GM18517 (cell line): ENCODE results near the gene SP140L.
"Not testable (repeated sequence)": the region's sequence is repeated elsewhere in the genome, so short reads cannot be mapped to it uniquely, and the experiment has no call there.

Source experiments
- ATAC-seq: cut with Tn5 transposase; IDR thresholded peaks from one replicate; pipeline ENCODE4 v1.9.1; 2021; ENCODE audit warnings: mild to moderate bottlenecking, moderate library complexity; ENCODE audit not compliant: unreplicated experiment

The SP140L gene

DNA sequence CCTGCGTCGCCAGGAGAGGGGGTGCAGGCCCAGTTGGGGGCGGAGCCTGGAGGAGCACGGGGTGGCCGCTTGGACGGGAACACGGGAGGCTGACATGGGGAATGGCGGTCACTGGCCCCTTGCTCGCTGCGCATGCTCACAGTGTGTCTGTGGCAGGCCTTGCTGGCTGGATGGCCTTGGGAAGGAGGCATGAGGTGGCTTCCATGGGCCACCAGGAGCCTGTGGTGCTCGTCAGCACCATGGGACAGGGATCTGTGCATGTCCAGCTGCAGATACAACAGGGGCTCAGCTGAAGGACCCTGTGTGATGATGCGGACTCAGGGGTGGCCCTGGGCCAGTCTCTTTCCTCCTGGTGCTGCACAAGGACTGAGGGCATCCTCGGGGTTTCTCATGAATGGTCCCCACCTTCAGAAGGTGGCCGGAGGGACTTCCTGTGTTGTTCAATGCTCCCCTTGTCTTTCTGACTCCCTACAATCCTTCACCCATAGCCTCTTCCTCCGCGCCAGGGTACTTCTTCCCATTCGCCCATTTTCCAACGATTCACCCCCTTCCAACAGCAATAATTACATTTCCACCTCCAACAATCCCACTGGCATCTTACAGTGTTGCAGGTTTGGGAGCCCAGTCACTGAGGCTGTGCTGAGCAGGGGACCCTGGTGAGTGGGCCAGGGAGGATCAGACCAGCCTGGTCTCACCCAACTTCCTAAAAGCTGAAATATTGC lies 3.4 kb upstream of the SP140L start:
- no peak for ATAC-seq

DNA sequence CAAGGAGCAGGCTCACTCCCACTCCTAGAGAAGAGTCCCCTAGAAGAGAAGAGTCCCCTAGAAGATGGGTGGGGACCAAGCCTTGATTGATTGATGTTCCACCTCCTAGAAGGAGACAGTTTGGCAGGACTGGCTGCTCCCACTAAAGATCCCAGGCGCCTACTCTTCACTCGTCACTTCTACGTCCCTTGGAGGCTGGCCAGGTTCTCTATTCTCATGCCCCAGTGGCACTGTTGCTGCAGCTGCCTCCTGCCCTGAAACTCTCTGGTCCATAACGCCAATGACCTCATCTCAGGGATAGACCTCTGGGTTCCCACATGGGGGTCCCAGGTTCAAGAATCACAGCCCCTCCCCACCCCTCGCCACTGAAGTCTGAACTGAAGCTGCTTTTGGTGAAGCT lies 2.5 kb upstream of the SP140L start:
- no peak for ATAC-seq

- ATAC-seq, result no peak
Observed at GRCh38 chr2:230325316-230326243, 1.4 kb upstream of the SP140L start.

- peak; percentile 63 for ATAC-seq
Observed at GRCh38 chr2:230327418-230328154, 593 bp downstream of the SP140L start.

DNA sequence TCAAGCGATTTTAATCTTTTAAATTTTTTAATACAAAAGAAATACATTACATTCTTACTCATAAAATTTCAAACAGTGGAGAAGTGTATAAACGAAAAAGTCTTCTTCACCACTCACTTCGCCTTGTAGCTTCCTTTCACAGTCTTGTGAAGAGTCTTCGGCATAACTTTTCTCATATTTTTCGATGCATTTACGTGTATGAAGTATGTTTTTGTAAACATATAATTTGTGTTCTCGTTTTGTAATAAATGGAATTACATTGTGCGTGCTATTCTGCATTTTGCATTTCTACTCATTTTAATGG lies 1.1 kb downstream of the SP140L start:
- ATAC-seq, result no peak

DNA sequence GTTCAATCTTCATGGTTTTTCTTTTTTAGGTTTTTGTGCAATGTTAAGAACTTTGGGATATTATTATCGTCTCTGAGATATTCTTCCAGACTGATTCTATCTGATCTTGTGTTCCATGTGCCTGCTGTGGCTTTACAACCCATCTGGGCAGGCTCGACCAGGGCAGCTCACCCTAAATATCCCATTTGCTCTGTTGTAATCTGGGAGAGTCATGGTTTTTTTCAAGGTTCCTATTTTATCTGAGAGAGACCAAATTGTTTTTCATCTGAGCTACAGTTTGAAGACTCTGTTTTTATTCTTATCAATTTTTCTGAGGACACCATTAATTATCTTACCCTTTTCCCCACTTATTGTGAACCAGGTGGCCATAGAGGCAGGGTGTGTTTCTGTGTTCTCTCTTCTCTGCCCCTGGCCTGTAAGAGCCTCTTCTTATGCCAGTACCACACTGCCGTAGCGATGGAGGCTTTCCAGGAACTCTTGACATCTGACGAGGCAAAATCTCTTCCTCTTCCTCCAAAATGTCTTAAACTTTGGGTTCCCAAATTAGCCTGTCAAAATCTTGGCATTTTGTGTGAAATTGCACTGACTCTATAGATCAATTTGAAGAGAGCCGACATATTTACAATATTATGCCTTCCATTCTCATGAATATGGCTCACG lies 3.1 kb downstream of the SP140L start:
- no peak for ATAC-seq

GRCh38 chr2:230330725-230331124 lies 3.7 kb downstream of the SP140L start:
- ATAC-seq, result no peak

- ATAC-seq, result no peak
Observed at GRCh38 chr2:230335461-230335863, 8.5 kb downstream of the SP140L start.

DNA sequence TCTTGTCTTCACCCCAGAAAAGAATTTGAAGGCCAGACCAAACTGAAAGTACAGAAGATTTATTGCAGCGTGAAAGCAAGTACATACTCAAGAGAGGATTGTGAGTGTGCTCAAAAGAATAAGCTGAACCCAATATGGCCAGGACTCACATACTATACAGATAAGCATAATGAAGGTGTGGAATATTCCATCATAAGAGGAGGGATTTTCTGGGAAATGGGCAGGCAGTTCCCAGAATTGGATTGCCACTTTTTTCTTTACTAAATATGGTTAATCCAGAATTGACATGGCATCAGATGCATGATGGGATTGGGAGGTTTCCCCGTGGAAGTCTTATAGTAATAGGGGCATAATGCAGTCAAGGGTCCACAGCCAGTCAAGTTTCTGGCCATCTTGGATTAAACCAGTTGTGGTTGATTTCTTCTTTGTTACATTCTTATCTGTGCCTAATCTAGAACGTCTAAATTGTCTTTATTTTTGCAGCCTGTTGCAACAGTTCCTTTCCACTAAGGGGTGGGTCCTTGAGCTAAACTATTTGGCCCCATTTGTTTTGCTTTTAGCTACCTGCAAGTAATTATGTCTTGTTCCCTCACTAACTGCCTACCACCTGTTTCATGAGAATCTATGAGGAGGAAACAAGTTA lies 9.0 kb downstream of the SP140L start:
- no peak for ATAC-seq

- not testable (repeated sequence) for ATAC-seq
Observed at GRCh38 chr2:230341936-230342528, 15.0 kb downstream of the SP140L start.

DNA sequence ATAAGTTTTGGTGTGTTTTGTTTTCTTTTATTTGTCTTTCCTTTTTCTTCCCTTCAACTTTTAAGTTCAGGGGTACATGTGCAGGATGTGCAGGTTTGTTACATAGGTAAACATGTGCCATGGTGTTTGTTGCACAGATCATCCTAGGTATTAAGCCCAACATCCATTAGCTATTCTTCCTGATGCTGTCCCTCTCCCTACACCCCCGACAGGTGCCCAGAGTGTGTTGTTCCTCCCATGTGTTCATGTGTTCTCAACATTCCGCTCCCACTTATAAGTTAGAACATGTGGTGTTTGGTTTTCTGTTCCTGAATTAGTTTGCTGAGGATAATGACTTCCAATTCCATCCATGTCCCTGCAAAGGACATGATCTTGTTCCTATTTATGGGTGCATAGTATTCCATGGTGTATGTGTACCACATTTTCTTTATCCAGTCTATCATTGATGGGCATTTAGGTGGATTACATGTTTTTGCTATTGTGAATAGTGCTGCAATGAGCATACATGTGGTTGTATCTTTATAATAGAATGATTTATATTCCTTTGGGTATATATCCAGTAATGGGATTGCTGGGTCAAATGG lies 16.1 kb downstream of the SP140L start:
- not testable (repeated sequence) for ATAC-seq

- no peak for ATAC-seq
Observed at GRCh38 chr2:230343747-230344146, 16.8 kb downstream of the SP140L start.

DNA sequence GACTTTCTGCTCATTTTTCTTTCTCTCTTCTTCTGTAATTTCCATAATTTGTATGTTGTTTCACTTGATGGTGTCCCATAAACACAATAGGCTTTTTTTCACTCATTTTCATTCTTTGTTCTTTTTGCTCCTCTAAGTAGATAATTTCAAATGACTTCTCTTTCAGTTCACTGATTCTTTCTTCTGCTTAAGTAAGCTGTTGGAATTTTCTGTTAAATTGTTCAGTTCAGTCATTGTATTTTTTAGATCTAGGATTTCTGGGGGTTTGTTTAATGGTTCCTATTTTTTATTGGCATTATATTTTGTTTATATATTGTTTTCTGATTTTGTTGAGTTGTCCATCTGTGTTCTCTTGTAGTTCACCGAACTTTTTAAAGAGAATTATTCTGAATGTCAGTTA lies 19.5 kb downstream of the SP140L start:
- ATAC-seq, result no peak

- ATAC-seq, result no peak
Observed at GRCh38 chr2:230346921-230347533, 20.0 kb downstream of the SP140L start.

DNA sequence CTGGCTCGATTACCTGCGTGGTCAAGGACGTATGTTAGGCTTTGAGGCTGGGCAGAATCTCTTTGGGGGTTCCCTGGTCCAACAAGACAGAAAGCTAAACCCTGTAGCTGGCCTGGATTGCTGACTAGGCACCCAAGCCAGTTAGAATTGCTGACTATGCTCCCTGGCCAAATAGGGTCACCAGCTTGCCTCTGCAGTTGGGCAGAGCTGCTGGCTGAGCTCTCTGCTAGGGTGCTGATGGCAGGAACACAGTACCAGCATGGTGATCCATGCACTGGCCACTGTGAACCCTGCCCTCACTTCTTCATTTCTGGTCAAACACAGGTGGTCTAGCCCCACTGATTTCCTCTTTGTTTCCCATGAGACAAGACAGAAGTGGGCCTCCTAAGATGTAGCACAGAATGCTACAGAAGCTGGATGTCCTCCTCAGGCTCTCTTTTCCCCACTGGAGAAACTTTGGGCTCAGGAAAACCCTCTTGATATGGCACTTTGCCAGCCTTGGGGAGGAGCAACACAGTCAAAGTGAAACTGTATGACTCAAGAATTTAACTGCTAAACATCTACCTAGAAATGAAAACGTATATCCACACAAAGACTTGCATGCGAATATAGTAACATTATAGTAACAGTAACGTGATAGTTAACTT lies 20.8 kb downstream of the SP140L start:
- ATAC-seq, result no peak

DNA sequence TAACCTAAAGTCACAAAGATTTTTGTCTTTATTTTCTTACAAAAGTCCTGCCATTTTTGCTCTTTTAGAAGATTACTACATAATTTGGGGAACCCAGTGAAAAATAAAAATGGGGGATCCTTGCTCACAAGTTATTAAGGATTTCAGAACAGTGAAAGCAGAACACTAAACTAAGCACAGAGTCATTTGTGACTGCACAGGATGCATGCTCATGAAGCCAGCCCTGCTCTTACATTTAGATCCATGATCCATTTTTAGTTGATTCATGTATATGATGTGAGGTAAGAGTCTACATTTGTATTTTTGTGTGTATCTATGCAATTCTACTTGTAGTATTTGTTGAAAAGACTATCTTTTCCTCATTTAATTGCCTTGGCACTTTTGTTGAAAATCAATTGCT lies 21.8 kb downstream of the SP140L start:
- no peak for ATAC-seq

- no peak for ATAC-seq
Observed at GRCh38 chr2:230356084-230356483, 29.1 kb downstream of the SP140L start.

GRCh38 chr2:230358305-230358704 lies 31.3 kb downstream of the SP140L start:
- ATAC-seq, result no peak

- ATAC-seq, result no peak
Observed at GRCh38 chr2:230360028-230360427, 33.0 kb downstream of the SP140L start.
